ENCODE results near the gene RUNX1. TPM values are rescaled to one million over a fixed set of nuclear protein-coding genes. Genes with fewer than 3 reads are reported as not detected.

Gene RUNX1
- total and polyA plus RNA-seq, 2 donors (not counting 3 experiments of a cell fraction or from before 2014, with no cell fraction given): 4.6 to 17.9 TPM

- intact Hi-C loops (cut with micrococcal nuclease): no loop called here
- H3K36me3 ChIP-seq (ENCODE audit: control insufficient read depth in 2 of 2, extremely low read depth in 1 of 2, insufficient read depth in 2 of 2, low read length in 2 of 2): no peaks in the 10 kb centered on the region
- H4K20me1 ChIP-seq (replicated peaks; ENCODE audit: control insufficient read depth, extremely low read depth, insufficient read depth, low read length): no peaks in the 10 kb centered on the region
- H3K4me3 ChIP-seq (replicated peaks in 1 of 3; ENCODE audit: insufficient read depth in 1 of 3, low read depth in 1 of 3, low read length in 3 of 3): no peak overlapping the region
- no peaks in the 10 kb centered on the region for H3K79me2 ChIP-seq (ENCODE audit: control insufficient read depth, insufficient read depth, low read length)
- dilution Hi-C loops (cut with MboI; ENCODE audit: extremely low pct_ligation_motif_present, low sequenced_read_pairs): no loop called here
- no peak overlapping the region for H3K4me2 ChIP-seq (ENCODE audit: insufficient read depth, low read length)
- peaks cover 11 to 14% of the 10 kb centered on the region in 2 experiments for H3K27me3 ChIP-seq (ENCODE audit: control insufficient read depth in 2 of 2, insufficient read depth in 2 of 2, low read length in 2 of 2)
- FAIRE-seq (no peak), DNase-seq (ENCODE audit: low read depth, low spot score) (no peak)
- no peak for TF ChIP-seq POLR2A (IDR thresholded peaks at IDR 0.05; ENCODE audit: low read depth, low read length)
- no peak for TF ChIP-seq FOS (IDR thresholded peaks at IDR 0.05; ENCODE audit: borderline replicate concordance, insufficient read depth, low read length)
- no peak for TF ChIP-seq EZH2 (IDR thresholded peaks at IDR 0.05; ENCODE audit: borderline replicate concordance, low read depth, low read length, severe bottlenecking)
- TF ChIP-seq, protein P1, sequence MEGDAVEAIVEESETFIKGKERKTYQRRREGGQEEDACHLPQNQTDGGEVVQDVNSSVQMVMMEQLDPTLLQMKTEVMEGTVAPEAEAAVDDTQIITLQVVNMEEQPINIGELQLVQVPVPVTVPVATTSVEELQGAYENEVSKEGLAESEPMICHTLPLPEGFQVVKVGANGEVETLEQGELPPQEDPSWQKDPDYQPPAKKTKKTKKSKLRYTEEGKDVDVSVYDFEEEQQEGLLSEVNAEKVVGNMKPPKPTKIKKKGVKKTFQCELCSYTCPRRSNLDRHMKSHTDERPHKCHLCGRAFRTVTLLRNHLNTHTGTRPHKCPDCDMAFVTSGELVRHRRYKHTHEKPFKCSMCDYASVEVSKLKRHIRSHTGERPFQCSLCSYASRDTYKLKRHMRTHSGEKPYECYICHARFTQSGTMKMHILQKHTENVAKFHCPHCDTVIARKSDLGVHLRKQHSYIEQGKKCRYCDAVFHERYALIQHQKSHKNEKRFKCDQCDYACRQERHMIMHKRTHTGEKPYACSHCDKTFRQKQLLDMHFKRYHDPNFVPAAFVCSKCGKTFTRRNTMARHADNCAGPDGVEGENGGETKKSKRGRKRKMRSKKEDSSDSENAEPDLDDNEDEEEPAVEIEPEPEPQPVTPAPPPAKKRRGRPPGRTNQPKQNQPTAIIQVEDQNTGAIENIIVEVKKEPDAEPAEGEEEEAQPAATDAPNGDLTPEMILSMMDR (IDR thresholded peaks at IDR 0.05; ENCODE audit: extremely low read depth in 1 of 2, insufficient read depth in 1 of 2, low read depth in 1 of 2, low read length in 2 of 2): no peak
- no peak for TF ChIP-seq POLR2AphosphoS5 (IDR thresholded peaks at IDR 0.05; ENCODE audit: insufficient read depth, low read depth, low read length)
- TF ChIP-seq MAX (IDR thresholded peaks at IDR 0.05; ENCODE audit: insufficient read depth, insufficient read length): no peak
- no peak for TF ChIP-seq MYC (IDR thresholded peaks at IDR 0.05; ENCODE audit: low read depth, low read length)
- no peak for TF ChIP-seq GATA2 (IDR thresholded peaks at IDR 0.05; ENCODE audit: insufficient read depth, insufficient read length, low read depth, low read length)
- TF ChIP-seq JUN (IDR thresholded peaks at IDR 0.05; ENCODE audit: borderline replicate concordance, insufficient read depth, insufficient read length, low read depth): no peak
- no peak overlapping the region for H3K9ac ChIP-seq (replicated peaks; ENCODE audit: extremely low read depth, insufficient read depth, low read length)
- no peaks in the 10 kb centered on the region for H3K9me3 ChIP-seq (replicated peaks; ENCODE audit: control insufficient read depth, insufficient read depth, low read length)
- CTCF ChIA-PET: interaction anchor here (1.7 kb wide), 1 partner anchor 9 kb away, joined by 6 read pairs; no protein-coding TSS in a partner anchor
- H3K9me1 ChIP-seq (replicated peaks; ENCODE audit: control insufficient read depth, extremely low read depth, insufficient read depth, low read length): no peaks in the 10 kb centered on the region
- no peak overlapping the region for H3K27ac ChIP-seq (ENCODE audit: insufficient read depth, low read depth, low read length)
- BruUV-seq (replicated peaks): no TSS peak
- POLR2A ChIA-PET: no interaction called here
- H3K4me1 ChIP-seq (ENCODE audit: control insufficient read depth, extremely low read depth, insufficient read depth, low read length): no peaks in the 10 kb centered on the region
- no peak overlapping the region for H2AFZ ChIP-seq (ENCODE audit: low read depth, low read length)
These were observed 56.2 kb downstream of the RUNX1 start for GRCh38 chr21:34992736-34993398.

Measured in endothelial cell of umbilical vein (primary cell).